Activated T-helper 1 cell treated with anti-CD3 and anti-CD28 coated beads, Interleukin-12 subunit alpha, Interleukin-12 subunit beta, Interleukin-2, Interleukin-4 antibody, amounts not matched to agents 30 ng/mL and 10 ng/mL and 1 ng/mL, durations not matched to agents 14 hours and 24 hours and 36 hours (primary cell): ENCODE results near the gene KAZN. TPM values are rescaled to one million over a fixed set of nuclear protein-coding genes. Genes with fewer than 3 reads are reported as not detected.

Experiments
- DNase-seq: peaks from one replicate; pipeline ENCODE4 v3.0.0; 2021; ENCODE audit warnings: low spot score
- H3K27ac Mint-ChIP-seq: one replicate; pipeline ENCODE4 v1.8.0; 2021; ENCODE audit warnings: mild to moderate bottlenecking, mixed read lengths
- H3K27me3 Mint-ChIP-seq: one replicate; pipeline ENCODE4 v1.8.0; 2022; ENCODE audit warnings: mild to moderate bottlenecking, moderate library complexity, mixed read lengths; ENCODE audit not compliant: insufficient read depth
- H3K36me3 Mint-ChIP-seq: one replicate; pipeline ENCODE4 v1.8.0; 2021; ENCODE audit warnings: low read depth, mixed read lengths
- H3K4me1 Mint-ChIP-seq: one replicate; pipeline ENCODE4 v1.8.0; 2021; ENCODE audit warnings: low read depth, mixed read lengths
- H3K4me3 Mint-ChIP-seq: one replicate; pipeline ENCODE4 v1.8.0; 2021; ENCODE audit warnings: mild to moderate bottlenecking, moderate library complexity, mixed read lengths
- H3K9me3 Mint-ChIP-seq: one replicate; pipeline ENCODE4 v1.8.0; 2021; ENCODE audit warnings: mixed read lengths
- intact Hi-C: fragments of 100-400 bp; cut with micrococcal nuclease; formaldehyde crosslinking; loops from one replicate; pipeline ENCODE4 v1.15.1; 2024
- total RNA-seq: library from RNA; stranded (reverse); gene quantifications from 2 replicates; pipeline ENCODE4 v1.2.3, GENCODE V29; 2022

The KAZN gene
- total RNA-seq, 1 donor from 2014 or later, result 0.54 TPM

DNA sequence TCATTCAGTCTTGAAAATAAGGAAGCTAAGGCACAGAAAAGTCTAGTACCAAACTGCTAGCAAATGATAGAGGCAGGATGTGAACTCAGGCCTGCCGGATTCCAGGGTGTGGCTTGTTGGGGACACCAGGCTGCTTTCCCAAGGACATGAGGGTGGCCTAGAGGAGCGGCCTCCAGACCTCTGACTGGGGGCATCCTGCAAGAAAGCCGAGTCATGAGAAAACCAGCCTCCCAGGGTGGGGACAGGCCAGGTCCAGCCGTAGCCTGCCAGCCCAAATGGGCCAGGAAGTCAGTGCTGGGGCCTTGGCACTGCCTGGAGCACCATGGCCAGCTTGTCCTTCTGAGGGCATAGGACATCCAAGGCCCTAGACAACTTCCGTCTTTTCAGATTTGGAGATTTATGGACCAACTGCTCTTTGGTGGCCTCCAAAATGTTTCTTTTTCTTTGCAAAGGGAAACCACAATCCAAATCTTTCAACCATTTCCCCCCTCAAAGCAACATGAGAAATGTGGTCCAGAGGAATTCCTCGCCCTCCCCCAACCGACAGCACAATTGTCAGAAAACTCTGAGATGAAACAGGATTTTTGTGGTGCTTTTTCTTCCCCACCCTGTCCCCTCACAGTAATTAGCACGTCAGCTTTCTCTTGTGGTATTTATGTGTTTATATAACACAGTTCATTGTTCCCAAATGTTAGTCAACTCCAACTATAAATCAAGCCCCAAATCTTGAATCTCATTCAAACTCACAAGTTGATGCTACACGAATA lies 212.3 kb downstream of the KAZN start:
- DNase-seq, result no peak
- Mint-ChIP-seq H3K27me3 (no peaks in the 10 kb centered on the region), H3K36me3 (no peaks in the 10 kb centered on the region), H3K27ac (no peak overlapping the region), H3K4me3 (no peak overlapping the region), H3K4me1 (no peaks in the 10 kb centered on the region), H3K9me3 (peaks cover 16% of the 10 kb centered on the region)
- intact Hi-C loops, result no loop called here

DNA sequence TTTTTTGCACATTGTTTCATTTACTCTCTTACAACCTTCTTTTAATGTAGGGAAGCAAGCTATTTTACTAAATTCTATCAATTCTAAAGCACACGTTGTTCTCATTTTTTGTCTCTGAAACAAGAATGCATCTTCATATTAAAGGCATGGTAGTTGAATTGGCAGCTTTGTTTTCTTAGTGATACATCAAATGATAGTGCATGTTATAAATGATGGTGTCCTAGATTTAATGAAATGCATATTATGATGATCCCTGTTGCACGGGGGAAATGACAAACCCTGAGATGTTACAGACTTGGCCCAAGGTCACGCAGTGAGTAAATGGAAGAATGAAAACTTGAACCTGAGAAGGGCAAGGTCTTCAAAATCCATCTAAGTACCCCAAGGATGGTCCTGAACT lies 213.1 kb downstream of the KAZN start:
- peaks cover 13% of the 10 kb centered on the region for H3K9me3 Mint-ChIP-seq
- H3K27ac Mint-ChIP-seq, result no peak overlapping the region
- H3K36me3 Mint-ChIP-seq, result no peaks in the 10 kb centered on the region
- intact Hi-C loops, result no loop called here
- H3K4me3 Mint-ChIP-seq, result no peak overlapping the region
- H3K4me1 Mint-ChIP-seq, result no peaks in the 10 kb centered on the region
- H3K27me3 Mint-ChIP-seq, result no peaks in the 10 kb centered on the region
- DNase-seq, result no peak

DNA sequence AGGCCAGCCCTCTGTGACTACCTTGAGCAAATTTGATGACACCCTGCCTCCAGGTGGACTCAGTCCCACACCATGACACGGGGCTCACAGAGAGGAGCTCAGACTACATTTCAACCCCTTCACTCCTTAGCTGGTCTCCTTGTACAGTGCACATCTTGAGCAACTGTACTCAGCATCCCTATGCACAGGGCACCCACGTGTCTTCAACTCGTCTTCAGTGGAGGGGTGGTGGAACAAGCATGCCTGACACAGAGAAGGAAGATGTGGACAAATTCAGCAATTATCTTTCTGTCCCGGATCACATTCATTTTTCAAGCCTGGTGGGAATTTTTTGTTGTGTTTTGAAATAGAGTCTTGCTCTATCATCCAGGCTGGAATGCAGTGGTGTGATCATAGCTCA lies 213.7 kb downstream of the KAZN start:
- Mint-ChIP-seq H3K9me3 (peaks cover 8% of the 10 kb centered on the region), H3K27me3 (no peaks in the 10 kb centered on the region), H3K4me3 (no peak overlapping the region), H3K27ac (no peak overlapping the region), H3K36me3 (no peaks in the 10 kb centered on the region), H3K4me1 (no peaks in the 10 kb centered on the region)
- intact Hi-C loops, result no loop called here
- no peak for DNase-seq

DNA sequence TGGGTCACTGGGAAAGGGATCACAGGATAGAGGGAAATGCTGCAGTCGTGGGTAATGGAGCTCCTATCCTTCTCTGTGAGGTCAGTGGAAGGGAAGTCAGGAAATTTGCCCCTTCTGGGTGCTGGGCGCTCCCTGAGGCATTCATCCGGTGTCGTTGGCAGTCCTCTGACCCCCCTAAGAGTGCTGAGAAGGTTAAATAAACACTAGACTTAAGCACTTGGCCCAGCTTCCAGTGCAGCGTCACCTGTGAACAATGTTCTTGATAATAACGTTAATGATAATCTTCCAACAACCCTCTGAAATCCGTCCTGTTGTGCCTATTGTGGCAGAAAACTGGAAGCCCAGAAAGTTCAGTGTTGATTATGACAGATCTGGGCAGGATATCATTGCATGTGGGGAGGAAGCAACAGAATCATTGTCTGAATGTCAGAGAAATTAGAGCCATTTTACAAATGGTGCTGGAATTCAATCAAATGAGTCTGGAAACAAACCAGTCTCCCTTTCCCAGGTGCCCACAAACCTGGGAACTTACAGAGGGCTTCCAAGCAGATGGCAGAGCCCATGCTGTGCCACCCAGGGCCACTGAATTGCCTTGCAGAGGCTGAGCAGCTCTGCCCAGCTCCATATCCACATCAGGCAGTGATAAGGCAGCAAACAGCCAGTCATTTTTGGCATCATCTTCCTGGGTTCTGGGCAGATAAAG lies 216.8 kb downstream of the KAZN start:
- no peak for DNase-seq
- no peaks in the 10 kb centered on the region for H3K4me1 Mint-ChIP-seq
- no peaks in the 10 kb centered on the region for H3K27me3 Mint-ChIP-seq
- no peak overlapping the region for H3K4me3 Mint-ChIP-seq
- H3K36me3 Mint-ChIP-seq, result no peaks in the 10 kb centered on the region
- H3K9me3 Mint-ChIP-seq, result no peaks in the 10 kb centered on the region
- H3K27ac Mint-ChIP-seq, result no peak overlapping the region
- intact Hi-C loops, result no loop called here

DNA sequence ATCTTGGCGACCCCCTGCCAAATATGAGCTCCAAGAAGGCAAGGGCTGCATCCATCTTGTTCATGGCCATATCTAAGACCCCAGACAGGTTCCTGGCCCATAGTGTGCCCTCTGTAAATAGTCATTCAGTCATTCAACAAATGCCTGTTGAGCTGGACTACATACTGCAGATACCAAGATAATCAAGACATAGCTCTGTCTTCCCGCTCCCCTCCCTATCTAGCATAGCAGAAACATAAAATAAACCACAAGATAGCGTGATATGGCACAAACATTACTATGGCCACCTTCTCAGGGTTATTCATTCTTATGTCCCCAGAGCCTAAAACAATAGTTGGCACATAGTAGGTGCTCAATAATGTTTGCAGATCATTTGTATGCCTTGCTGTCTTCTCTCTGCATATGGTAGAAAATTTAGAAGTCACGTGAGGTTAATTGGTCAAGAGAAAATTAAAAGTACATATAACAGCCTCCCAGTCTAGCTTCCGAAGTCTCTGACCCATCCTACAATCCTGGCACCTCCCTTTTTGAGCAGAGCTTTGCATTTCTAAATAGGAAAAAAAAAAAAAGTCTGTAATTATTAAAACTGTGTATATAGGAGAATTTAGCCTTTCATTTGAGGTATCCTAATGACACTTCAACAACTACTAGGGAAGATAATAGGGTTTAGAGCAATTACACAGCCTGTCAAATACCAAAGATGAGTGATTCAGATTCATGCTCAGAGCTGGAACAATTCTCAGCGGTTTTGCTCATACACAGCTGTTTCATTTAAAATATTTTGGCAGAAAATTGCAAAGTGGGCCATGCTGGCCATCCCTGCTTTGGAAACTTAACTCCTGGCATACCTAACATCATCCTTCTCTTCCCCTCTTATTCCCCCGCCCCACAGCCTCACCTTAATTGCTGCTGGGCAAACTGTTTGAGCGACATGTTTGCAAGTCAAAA lies 219.0 kb downstream of the KAZN start:
- Mint-ChIP-seq H3K9me3 (no peaks in the 10 kb centered on the region), H3K27ac (no peak overlapping the region), H3K4me3 (no peak overlapping the region), H3K4me1 (no peaks in the 10 kb centered on the region), H3K27me3 (no peaks in the 10 kb centered on the region), H3K36me3 (no peaks in the 10 kb centered on the region)
- no peak for DNase-seq
- intact Hi-C loops, result no loop called here

DNA sequence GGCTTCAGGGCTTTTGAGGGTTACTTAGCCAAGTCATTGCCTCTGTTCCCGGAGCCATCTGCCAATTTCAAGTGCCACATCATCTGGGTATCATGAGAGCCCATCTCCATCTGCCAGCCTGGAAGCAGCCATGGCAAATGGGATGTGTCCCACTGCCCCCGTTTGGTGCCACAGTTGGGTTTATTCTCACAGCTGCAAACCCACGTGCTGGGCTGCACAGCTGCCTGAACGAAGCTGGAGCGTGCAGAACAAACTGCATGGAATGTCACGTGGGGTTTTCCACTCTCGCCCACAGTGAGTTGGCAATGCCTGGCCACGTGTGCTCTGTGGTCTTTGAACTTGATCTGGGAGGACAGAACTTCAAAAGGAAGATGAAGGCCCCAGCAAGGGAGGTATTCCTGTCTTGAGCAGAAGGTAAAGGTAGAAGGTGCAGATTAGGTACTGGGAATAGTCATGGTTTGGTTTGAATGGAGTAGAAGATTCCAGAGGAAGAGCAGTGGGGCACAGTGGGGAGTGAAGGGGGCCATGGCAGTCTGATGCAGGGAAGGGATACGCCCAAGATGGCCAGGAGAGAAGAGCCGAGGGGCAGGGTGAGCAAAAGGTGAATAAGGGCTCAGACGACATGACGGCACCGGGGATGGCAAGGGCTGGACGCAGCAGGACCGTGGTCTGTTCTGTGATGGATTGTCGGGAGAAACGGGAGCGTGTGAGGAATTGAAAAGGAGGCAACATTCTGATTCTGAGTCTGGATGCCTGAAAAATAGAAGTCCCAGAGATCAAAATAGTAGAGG lies 222.0 kb downstream of the KAZN start:
- intact Hi-C loops, result no loop called here
- no peaks in the 10 kb centered on the region for H3K27me3 Mint-ChIP-seq
- H3K4me1 Mint-ChIP-seq, result no peaks in the 10 kb centered on the region
- no peaks in the 10 kb centered on the region for H3K9me3 Mint-ChIP-seq
- H3K36me3 Mint-ChIP-seq, result no peaks in the 10 kb centered on the region
- H3K27ac Mint-ChIP-seq, result no peak overlapping the region
- no peak for DNase-seq
- no peak overlapping the region for H3K4me3 Mint-ChIP-seq

DNA sequence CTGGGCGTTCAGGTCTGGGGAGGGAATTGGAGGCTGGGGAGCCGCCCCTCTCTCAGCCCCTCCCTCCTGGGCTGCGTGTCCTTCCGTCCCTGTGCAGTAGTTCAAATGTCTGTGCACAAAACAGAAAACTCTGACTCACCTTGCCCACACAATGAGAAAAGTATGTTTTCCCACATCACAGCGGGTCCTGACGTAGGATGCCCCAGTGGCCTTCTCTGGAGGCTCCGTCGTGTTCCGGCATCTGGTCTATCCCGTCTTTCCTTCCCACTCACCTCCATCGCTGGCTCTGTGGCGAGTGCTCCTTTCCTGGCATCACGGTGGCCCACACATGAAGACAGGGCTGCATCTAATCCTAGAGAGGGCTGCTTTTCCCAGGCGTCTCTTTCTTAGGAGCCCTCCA lies 224.0 kb downstream of the KAZN start:
- intact Hi-C loops, result no loop called here
- DNase-seq, result no peak
- no peak overlapping the region for H3K27ac Mint-ChIP-seq
- H3K4me3 Mint-ChIP-seq, result no peak overlapping the region
- no peaks in the 10 kb centered on the region for H3K27me3 Mint-ChIP-seq
- no peaks in the 10 kb centered on the region for H3K36me3 Mint-ChIP-seq
- H3K4me1 Mint-ChIP-seq, result no peaks in the 10 kb centered on the region
- no peaks in the 10 kb centered on the region for H3K9me3 Mint-ChIP-seq

DNA sequence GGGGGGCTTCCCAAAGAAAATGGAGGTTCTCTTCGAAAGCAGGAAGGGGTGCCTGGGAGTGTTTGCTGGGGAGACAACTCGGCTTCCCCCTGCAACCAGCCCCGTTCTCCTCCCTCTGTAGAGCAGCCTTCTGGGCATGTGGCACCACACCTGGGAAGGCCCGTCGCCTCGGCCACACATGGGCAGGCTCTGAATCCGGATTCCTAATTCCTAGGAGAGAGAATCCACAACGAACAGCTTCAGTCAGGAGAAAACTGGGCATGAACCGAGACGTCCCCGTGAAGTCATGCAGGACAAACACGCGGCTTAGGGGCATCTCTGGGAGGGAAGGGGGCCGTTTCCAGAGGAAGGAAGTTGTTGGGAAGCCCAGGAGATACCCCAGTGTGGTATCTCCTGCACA lies 224.5 kb downstream of the KAZN start:
- no peak for DNase-seq
- intact Hi-C loops, result no loop called here
- Mint-ChIP-seq H3K27ac (no peak overlapping the region), H3K36me3 (no peaks in the 10 kb centered on the region), H3K27me3 (no peaks in the 10 kb centered on the region), H3K4me1 (no peaks in the 10 kb centered on the region), H3K4me3 (no peak overlapping the region), H3K9me3 (no peaks in the 10 kb centered on the region)

DNA sequence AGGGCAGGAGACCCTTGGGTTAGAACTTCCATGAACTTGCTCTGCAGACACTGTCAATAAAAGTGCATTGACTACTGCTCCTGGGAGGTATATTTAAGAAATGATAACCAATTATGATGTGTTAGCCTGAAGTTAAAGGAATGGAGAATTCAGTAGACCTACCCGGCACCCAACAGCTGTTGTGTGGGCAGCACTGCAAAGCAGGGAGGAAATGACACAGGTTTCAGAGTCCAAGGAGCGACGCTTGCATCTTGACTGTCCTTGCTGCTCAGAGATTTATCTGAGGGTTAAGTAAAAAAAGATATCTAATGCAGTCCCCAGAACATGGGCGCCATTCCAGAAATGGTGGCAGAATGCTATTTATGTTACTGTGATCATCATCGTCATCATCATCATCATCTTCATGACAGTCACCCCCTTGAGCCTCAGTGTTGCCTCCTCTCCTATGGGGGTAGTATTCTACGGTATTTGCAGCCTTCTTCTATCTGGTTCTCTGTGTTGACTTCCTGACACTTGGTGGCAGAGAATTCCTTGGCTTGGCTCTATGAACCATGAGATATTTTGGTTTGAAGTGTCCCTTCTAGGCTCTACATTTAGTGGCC lies 225.9 kb downstream of the KAZN start:
- Mint-ChIP-seq H3K4me3 (no peak overlapping the region), H3K27me3 (no peaks in the 10 kb centered on the region), H3K27ac (no peak overlapping the region), H3K36me3 (no peaks in the 10 kb centered on the region), H3K4me1 (no peaks in the 10 kb centered on the region), H3K9me3 (no peaks in the 10 kb centered on the region)
- no peak for DNase-seq
- intact Hi-C loops, result no loop called here

DNA sequence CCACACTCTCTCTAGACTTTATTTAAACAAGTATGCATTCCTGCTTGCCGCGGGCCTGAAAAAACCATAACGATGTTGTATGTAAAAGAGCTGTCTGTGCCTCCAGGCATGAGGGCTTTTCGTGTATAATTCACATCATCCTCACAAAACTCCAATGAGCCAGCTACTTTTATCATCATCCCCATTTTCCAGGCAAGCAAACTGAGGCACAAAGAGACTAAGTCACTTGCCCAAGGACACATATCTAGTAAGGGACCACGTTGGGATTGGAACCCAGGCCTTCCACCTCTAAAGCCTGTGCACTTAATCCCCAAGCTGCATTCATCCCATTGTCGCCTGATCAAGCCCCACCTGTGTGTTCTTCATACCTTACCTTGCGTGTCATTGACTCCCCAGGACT lies 226.9 kb downstream of the KAZN start:
- Mint-ChIP-seq H3K27me3 (no peaks in the 10 kb centered on the region), H3K4me3 (no peak overlapping the region), H3K36me3 (no peaks in the 10 kb centered on the region), H3K9me3 (no peaks in the 10 kb centered on the region), H3K27ac (no peak overlapping the region), H3K4me1 (no peaks in the 10 kb centered on the region)
- intact Hi-C loops, result no loop called here
- no peak for DNase-seq

DNA sequence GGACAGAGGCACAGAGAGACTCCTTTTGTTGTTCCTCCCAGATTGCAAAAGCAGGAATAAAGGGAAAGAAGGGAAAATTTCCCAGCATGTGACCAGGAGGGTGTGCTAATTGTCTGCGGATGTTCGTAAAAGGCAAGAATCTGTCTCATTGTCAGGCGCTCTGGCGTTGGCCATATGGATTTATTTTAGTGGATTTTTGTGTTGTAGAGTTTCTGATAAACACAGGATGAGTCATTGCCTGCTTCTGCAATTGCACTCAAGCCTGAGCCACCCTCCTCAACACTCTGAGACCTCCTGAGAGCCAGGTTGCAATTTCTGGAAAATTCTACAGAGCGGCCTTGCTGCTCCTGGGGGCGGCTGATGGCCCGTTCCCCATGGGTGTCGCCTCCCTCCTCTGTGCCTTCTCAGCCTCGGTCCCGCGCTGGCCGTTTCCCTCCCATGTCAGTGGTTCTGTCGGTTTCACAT lies 227.7 kb downstream of the KAZN start:
- no peaks in the 10 kb centered on the region for H3K36me3 Mint-ChIP-seq
- DNase-seq, result no peak
- H3K27ac Mint-ChIP-seq, result no peak overlapping the region
- no peaks in the 10 kb centered on the region for H3K9me3 Mint-ChIP-seq
- intact Hi-C loops, result no loop called here
- H3K4me3 Mint-ChIP-seq, result no peak overlapping the region
- no peaks in the 10 kb centered on the region for H3K27me3 Mint-ChIP-seq
- H3K4me1 Mint-ChIP-seq, result no peaks in the 10 kb centered on the region

DNA sequence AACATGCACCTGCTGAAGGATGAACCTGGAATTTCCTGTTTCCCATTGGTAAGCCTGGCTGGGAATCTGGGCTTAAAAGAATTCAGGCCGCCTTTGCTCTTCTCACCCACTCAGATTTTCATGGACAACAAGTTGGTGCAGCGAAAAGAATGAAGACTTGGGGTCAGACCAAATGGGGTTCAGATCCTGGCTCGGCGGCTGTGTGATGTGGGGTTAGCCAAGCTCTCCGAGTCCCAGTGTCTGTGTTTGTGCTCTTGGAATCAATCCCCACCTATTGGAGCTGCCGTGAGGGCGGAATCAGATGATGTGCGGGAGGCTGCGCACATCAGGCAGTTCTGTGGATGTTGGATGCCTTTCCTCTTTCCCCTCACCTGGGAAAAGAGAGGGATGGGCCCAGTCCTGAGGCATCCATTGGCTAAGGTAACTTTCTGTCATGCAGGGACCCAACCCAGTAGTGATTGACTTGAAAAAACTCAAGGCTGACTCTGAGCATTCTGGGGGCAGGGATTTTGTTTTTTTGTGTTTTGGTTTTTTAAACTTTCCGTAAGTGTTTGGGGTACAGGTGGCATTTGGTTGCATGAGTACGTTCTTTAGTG lies 228.3 kb downstream of the KAZN start:
- intact Hi-C loops, result no loop called here

More for the DNA sequence above, 228.3 kb downstream of the KAZN start:
- Mint-ChIP-seq H3K27ac (no peak overlapping the region), H3K36me3 (no peaks in the 10 kb centered on the region), H3K4me1 (no peaks in the 10 kb centered on the region), H3K4me3 (no peak overlapping the region), H3K27me3 (peaks cover 3% of the 10 kb centered on the region), H3K9me3 (no peaks in the 10 kb centered on the region)
- DNase-seq, result no peak
